Measurements from ENCODE around the gene INIP.

The INIP gene

DNA sequence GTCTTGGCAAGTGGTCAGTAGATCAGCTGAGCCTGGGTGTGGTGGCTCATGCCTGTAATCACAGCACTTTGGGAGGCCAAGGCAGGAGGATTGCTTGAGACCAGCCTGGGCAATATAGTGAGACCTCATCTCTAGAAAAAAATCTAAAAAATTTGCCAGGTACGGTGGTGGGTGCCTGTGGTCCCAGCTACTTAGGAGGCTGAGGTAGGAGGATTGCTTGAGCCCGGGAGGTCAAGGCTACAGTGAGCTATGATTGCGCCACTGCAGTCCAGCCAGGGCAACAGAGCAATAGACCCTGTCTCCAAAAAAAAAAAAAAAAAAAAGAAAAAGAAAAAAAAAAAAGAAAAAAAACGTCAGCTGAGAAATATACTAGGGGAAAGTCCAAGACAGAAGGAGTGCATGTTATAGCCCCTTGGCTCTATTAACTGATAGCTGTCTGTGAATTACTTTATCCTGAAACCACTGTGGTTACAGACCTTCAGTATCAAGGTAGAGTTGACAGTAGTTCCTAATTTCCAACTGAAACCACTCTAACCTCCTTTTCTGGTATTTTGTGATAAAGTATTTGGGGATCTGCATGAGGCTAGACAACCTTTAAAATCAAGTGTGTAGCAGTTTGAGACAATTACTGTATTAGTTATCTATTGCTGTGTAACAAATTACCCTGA, 2.3 kb upstream of the INIP start:
- Mint-ChIP-seq H3K9me3 (no peaks in the 10 kb centered on the region), H3K4me1 (ENCODE audit: low read depth) (peaks cover 19% of the 10 kb centered on the region), H3K4me3 (no peak overlapping the region), H3K27me3 (ENCODE audit: low read depth) (no peaks in the 10 kb centered on the region), H3K27ac (no peak overlapping the region), H3K36me3 (ENCODE audit: low read depth) (peaks cover 2% of the 10 kb centered on the region)
- no peak for DNase-seq (ENCODE audit: low spot score)

DNA sequence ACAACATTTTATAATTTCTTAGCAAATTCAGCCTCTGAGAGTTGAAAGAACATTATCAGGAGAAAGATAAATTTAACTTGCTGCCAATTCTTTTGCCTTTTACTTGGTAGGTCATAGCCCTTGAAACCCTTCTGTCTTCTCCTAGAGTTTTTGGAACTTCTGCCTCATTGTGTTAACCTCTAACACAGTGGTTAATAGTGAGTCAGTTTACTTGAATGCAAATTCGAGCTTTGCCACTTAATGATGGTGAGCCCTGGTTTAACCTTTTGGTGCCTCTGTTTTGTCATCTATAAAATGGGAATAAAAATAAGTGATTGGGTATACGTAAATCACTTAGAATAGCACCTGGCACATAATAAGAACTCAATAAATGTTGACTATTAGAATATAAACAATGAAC, 1.8 kb upstream of the INIP start:
- H3K27ac Mint-ChIP-seq: peak overlapping the region; percentile 19
- no peaks in the 10 kb centered on the region for H3K9me3 Mint-ChIP-seq
- peaks cover 19% of the 10 kb centered on the region for H3K4me1 Mint-ChIP-seq (ENCODE audit: low read depth)
- H3K4me3 Mint-ChIP-seq: no peak overlapping the region
- peaks cover 2% of the 10 kb centered on the region for H3K36me3 Mint-ChIP-seq (ENCODE audit: low read depth)
- H3K27me3 Mint-ChIP-seq (ENCODE audit: low read depth): no peaks in the 10 kb centered on the region
- no peak for DNase-seq (ENCODE audit: low spot score)

DNA sequence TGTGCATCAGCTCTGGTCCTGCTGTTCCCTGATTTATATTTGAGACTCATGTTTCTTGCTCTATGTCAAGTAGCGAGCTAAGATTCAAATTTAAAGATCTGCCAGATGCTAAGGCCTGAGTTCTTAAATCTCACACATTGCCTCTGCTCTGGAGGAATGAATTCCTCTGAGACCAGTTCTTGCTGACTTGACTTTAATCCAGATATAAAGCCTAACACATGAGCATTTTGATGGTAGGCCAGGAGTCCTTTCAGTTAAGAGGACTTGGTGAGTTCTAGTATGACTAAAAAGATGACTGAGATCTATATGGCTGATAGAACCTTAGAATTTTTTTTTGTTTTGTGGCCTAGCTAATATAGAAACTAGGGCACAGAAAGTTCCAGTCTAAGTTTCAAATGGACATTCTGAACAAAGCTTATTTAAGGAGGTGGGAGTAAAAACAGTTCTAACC, 1.3 kb upstream of the INIP start:
- H3K27ac Mint-ChIP-seq: peak overlapping the region; percentile 24
- H3K36me3 Mint-ChIP-seq (ENCODE audit: low read depth): peaks cover 4% of the 10 kb centered on the region
- DNase-seq (ENCODE audit: low spot score): no peak
- H3K4me3 Mint-ChIP-seq: peak overlapping the region; percentile 64
- H3K27me3 Mint-ChIP-seq (ENCODE audit: low read depth): no peaks in the 10 kb centered on the region
- H3K4me1 Mint-ChIP-seq (ENCODE audit: low read depth): peaks cover 19% of the 10 kb centered on the region
- no peaks in the 10 kb centered on the region for H3K9me3 Mint-ChIP-seq

DNA sequence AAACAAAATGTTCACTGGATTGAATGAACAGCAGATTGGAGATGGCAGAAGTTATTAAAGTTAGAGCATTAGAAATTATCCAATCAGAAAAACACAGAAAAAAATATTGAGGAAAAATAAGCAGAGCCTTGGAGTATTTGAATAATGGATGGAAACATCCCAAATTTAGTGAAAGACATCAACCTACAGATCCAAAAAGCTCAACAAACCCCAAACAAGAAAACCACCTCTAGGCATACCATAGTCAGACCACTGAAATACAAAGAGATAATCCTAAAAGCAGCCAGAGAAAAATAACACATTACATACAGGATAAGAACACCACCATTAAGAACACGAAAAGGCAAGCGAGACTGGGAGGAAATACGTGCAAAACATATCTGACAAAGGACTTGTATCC, 5.2 kb downstream of the INIP start:
- H3K4me3 Mint-ChIP-seq: no peak overlapping the region

GRCh38 chr9:112711050-112711689, 6.7 kb downstream of the INIP start:
- Mint-ChIP-seq H3K36me3 (ENCODE audit: low read depth) (peaks cover 37% of the 10 kb centered on the region), H3K4me3 (no peak overlapping the region)

More for the DNA sequence above, 5.2 kb downstream of the INIP start:
- Mint-ChIP-seq H3K9me3 (peaks cover 5% of the 10 kb centered on the region), H3K4me1 (ENCODE audit: low read depth) (peaks cover 22% of the 10 kb centered on the region), H3K27me3 (ENCODE audit: low read depth) (no peaks in the 10 kb centered on the region), H3K36me3 (ENCODE audit: low read depth) (peaks cover 37% of the 10 kb centered on the region), H3K27ac (no peak overlapping the region)
- DNase-seq (ENCODE audit: low spot score): no peak

GRCh38 chr9:112705768-112706427, 12.0 kb downstream of the INIP start:
- Mint-ChIP-seq H3K27ac (no peak overlapping the region), H3K36me3 (ENCODE audit: low read depth) (peaks cover 22% of the 10 kb centered on the region), H3K4me1 (ENCODE audit: low read depth) (peaks cover 16% of the 10 kb centered on the region), H3K4me3 (no peak overlapping the region), H3K9me3 (no peaks in the 10 kb centered on the region), H3K27me3 (ENCODE audit: low read depth) (no peaks in the 10 kb centered on the region)
- DNase-seq (ENCODE audit: low spot score): no peak

More at GRCh38 chr9:112711050-112711689, 6.7 kb downstream of the INIP start:
- H3K27ac Mint-ChIP-seq: no peak overlapping the region
- H3K9me3 Mint-ChIP-seq: peaks cover 5% of the 10 kb centered on the region
- no peak for DNase-seq (ENCODE audit: low spot score)
- peaks cover 17% of the 10 kb centered on the region for H3K4me1 Mint-ChIP-seq (ENCODE audit: low read depth)
- H3K27me3 Mint-ChIP-seq (ENCODE audit: low read depth): no peaks in the 10 kb centered on the region

- Mint-ChIP-seq H3K4me3 (no peak overlapping the region), H3K9me3 (no peaks in the 10 kb centered on the region), H3K4me1 (ENCODE audit: low read depth) (peaks cover 20% of the 10 kb centered on the region), H3K27me3 (ENCODE audit: low read depth) (no peaks in the 10 kb centered on the region), H3K36me3 (ENCODE audit: low read depth) (peaks cover 25% of the 10 kb centered on the region), H3K27ac (no peak overlapping the region)
- DNase-seq (ENCODE audit: low spot score): no peak
Measured at GRCh38 chr9:112703304-112703703, 14.6 kb downstream of the INIP start.

DNA sequence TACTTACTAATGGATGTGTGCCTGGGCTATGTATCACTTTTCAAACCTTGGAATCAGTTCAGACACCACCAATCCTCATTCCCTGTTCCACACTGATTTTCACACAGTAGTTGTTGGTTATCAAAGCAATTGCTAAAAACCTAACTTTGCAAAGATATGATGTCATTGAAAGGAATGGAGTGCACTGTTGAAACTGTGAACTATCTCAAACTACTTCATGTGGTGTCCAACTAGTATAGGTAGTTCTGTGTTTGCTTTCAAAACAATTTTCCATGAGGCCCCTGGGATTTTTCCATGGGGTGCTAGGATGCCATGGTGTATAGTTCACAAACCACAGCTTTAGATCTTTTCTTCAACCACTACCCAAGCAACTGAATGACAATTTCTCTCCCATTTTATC, 17.8 kb downstream of the INIP start:
- H3K4me1 Mint-ChIP-seq (ENCODE audit: low read depth): peaks cover 11% of the 10 kb centered on the region
- H3K27me3 Mint-ChIP-seq (ENCODE audit: low read depth): no peaks in the 10 kb centered on the region
- no peak overlapping the region for H3K4me3 Mint-ChIP-seq
- no peak for DNase-seq (ENCODE audit: low spot score)
- H3K36me3 Mint-ChIP-seq (ENCODE audit: low read depth): peaks cover 28% of the 10 kb centered on the region
- H3K9me3 Mint-ChIP-seq: no peaks in the 10 kb centered on the region
- H3K27ac Mint-ChIP-seq: no peak overlapping the region

DNA sequence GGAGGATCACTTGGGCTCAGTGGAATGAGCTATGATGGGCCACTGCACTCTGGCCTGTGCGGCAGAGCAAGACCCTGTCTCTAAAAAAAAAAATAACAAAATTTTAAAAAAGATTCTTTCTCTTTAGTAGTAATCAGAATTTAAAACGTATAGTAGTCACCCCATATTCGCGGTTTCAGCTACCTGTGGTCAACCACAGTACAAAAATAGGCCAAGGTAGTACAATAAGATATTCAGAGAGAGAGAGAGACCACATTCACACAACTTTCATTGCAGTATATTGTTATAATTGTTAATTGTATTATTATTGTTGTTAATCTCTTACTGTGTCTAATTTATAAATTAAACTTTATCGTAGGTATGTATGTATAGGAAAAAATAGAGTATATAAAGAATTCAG, 18.7 kb downstream of the INIP start:
- no peaks in the 10 kb centered on the region for H3K27me3 Mint-ChIP-seq (ENCODE audit: low read depth)
- H3K36me3 Mint-ChIP-seq (ENCODE audit: low read depth): peaks cover 31% of the 10 kb centered on the region
- peaks cover 11% of the 10 kb centered on the region for H3K4me1 Mint-ChIP-seq (ENCODE audit: low read depth)
- no peak for DNase-seq (ENCODE audit: low spot score)
- H3K9me3 Mint-ChIP-seq: no peaks in the 10 kb centered on the region
- no peak overlapping the region for H3K27ac Mint-ChIP-seq
- no peak overlapping the region for H3K4me3 Mint-ChIP-seq

DNA sequence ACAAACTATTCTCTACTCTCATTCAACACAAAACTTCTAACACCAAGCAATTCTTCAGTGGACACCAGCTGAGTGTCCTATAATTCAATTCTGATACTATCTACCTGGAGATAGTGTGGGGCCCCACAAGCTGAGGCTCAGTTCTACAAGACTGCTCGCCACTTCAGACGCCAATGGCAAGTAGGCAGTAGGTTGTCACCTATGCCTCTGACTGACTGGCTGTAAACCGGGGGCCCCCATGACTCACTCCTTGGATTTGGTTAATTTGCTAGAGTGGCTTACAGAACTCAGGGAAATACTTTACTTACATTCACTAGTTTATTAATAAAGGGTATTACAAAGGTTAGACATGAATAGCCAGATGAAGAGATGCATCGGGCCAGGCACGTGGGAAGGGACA, 21.5 kb downstream of the INIP start:
- Mint-ChIP-seq H3K9me3 (no peaks in the 10 kb centered on the region), H3K36me3 (ENCODE audit: low read depth) (peaks cover 44% of the 10 kb centered on the region), H3K27me3 (ENCODE audit: low read depth) (no peaks in the 10 kb centered on the region), H3K4me1 (ENCODE audit: low read depth) (peaks cover 15% of the 10 kb centered on the region), H3K27ac (no peak overlapping the region), H3K4me3 (no peak overlapping the region)
- DNase-seq (ENCODE audit: low spot score): no peak

DNA sequence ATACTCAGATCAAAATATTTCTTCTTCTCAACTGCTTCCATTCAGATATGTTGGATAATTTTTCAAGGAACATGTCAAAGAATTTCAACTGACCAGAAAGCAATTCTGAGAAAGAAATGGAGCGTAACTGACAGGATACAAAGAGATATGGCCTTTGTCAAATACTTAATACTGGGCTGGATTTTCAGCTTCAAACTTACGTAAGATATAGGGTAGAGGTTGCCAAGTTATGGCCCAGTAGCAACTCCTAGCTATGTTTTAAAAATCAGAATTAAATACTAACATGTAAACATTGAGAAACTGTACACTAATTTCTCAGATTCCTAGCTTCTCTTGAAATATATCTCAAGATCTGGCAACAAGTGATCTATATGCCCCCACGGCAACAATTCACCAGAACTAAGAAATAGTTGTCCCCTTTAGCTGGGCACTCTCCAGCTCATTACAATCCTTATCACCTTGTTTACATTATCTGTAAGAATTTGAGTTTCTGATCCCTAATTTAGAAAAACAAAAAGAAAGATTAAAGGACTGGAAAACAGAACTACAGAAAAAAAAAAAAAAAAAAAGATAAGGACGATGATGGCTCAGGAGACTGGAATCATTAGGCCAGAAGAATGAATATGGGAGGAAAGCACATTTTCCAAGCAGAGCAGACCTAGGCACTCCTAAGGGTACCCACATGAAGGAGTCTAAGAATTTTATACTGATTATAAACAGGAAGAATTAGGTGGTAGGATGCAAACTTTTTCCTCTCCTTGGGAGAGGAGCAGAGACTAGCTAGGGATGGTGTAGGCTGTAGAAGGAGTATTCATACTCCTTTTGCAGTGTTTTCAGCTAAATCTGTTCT, 23.0 kb downstream of the INIP start:
- Mint-ChIP-seq H3K27ac (no peak overlapping the region), H3K36me3 (ENCODE audit: low read depth) (peaks cover 44% of the 10 kb centered on the region)

GRCh38 chr9:112689161-112689740, 28.7 kb downstream of the INIP start:
- H3K36me3 Mint-ChIP-seq (ENCODE audit: low read depth): peaks cover 49% of the 10 kb centered on the region
- no peak overlapping the region for H3K27ac Mint-ChIP-seq
- H3K4me3 Mint-ChIP-seq: no peak overlapping the region
- H3K4me1 Mint-ChIP-seq (ENCODE audit: low read depth): peaks cover 10% of the 10 kb centered on the region
- DNase-seq (ENCODE audit: low spot score): no peak
- H3K9me3 Mint-ChIP-seq: no peaks in the 10 kb centered on the region
- no peaks in the 10 kb centered on the region for H3K27me3 Mint-ChIP-seq (ENCODE audit: low read depth)

More for the DNA sequence above, 23.0 kb downstream of the INIP start:
- no peak overlapping the region for H3K4me3 Mint-ChIP-seq
- no peaks in the 10 kb centered on the region for H3K9me3 Mint-ChIP-seq
- peaks cover 17% of the 10 kb centered on the region for H3K4me1 Mint-ChIP-seq (ENCODE audit: low read depth)
- no peaks in the 10 kb centered on the region for H3K27me3 Mint-ChIP-seq (ENCODE audit: low read depth)
- no peak for DNase-seq (ENCODE audit: low spot score)

DNA sequence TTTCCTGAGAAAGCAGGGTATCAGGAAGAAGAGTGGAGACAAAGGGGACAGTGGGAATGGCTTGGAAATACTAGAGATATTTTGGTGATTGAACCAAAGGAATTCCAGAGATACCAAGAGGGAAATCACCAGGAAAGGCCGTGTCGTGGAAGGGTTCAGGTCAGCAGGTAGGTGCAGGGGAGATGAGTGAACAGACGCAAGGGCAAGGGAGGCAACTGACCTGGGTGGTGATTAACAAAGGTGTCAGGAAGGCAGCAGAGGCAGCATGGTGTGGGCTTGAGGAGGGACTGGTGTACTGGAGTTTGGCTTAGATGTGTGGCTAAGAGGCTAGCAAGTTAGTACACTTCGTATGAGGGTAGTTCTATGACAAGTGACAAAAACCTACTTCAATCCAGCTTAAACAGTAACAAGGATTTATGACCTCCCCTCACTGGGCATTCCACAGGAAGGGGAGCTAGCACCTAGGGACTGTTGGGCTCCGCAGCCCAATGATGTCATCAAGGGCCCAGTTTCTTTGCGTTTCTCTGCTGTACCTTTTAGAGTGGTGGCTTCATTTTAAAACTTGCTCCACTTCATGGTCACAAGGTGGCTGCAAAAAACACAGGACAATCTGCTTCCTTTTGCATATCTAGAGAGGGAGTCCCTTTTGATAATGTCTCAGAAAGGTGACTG, 37.0 kb downstream of the INIP start:
- Mint-ChIP-seq H3K4me1 (ENCODE audit: low read depth) (peaks cover 4% of the 10 kb centered on the region), H3K4me3 (no peak overlapping the region), H3K9me3 (peaks cover 19% of the 10 kb centered on the region), H3K27me3 (ENCODE audit: low read depth) (no peaks in the 10 kb centered on the region), H3K36me3 (ENCODE audit: low read depth) (peaks cover 11% of the 10 kb centered on the region), H3K27ac (no peak overlapping the region)
- DNase-seq (ENCODE audit: low spot score): no peak
